ENCODE data around the gene CCDC146.

- TF ChIP-seq, protein P1, sequence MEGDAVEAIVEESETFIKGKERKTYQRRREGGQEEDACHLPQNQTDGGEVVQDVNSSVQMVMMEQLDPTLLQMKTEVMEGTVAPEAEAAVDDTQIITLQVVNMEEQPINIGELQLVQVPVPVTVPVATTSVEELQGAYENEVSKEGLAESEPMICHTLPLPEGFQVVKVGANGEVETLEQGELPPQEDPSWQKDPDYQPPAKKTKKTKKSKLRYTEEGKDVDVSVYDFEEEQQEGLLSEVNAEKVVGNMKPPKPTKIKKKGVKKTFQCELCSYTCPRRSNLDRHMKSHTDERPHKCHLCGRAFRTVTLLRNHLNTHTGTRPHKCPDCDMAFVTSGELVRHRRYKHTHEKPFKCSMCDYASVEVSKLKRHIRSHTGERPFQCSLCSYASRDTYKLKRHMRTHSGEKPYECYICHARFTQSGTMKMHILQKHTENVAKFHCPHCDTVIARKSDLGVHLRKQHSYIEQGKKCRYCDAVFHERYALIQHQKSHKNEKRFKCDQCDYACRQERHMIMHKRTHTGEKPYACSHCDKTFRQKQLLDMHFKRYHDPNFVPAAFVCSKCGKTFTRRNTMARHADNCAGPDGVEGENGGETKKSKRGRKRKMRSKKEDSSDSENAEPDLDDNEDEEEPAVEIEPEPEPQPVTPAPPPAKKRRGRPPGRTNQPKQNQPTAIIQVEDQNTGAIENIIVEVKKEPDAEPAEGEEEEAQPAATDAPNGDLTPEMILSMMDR (conservative IDR thresholded peaks at IDR 0.05 in 1 of 2, IDR thresholded peaks at IDR 0.05 in 1 of 2; ENCODE audit: extremely low read depth in 1 of 2, insufficient read depth in 1 of 2, low read depth in 1 of 2, low read length in 2 of 2): no peak
- no peak for TF ChIP-seq EZH2 (IDR thresholded peaks at IDR 0.05; ENCODE audit: borderline replicate concordance, low read length)
Observed at GRCh38 chr7:77258014-77258413, 135.6 kb downstream of the CCDC146 start.
